Ishikawa (cell line): ENCODE results near the gene ACAA1.

Source experiments
- CEBPB ChIP-seq: IDR thresholded peaks from 2 replicates; pipeline ENCODE4 v1.6.1; 2012
- CREB1 ChIP-seq: IDR thresholded peaks from 2 replicates; pipeline ENCODE4 v1.6.1; 2012; ENCODE audit warnings: low read depth
- EGR1 ChIP-seq: IDR thresholded peaks from 2 replicates; pipeline ENCODE4 v1.6.1; 2012
- EP300 ChIP-seq: IDR thresholded peaks from 2 replicates; pipeline ENCODE4 v1.6.1; 2012; ENCODE audit warnings: borderline replicate concordance
- FOXM1 ChIP-seq: IDR thresholded peaks from 2 replicates; pipeline ENCODE4 v1.6.1; 2012; ENCODE audit warnings: low read depth, borderline replicate concordance
- MAX ChIP-seq: IDR thresholded peaks from 2 replicates; pipeline ENCODE4 v1.6.1; 2012
- NFIC ChIP-seq: IDR thresholded peaks from 2 replicates; pipeline ENCODE4 v1.6.1; 2012
- RAD21 ChIP-seq: IDR thresholded peaks from 2 replicates; pipeline ENCODE4 v1.6.1; 2012; ENCODE audit warnings: low read depth
- REST ChIP-seq: IDR thresholded peaks from 2 replicates; pipeline ENCODE4 v1.6.1; 2012; ENCODE audit warnings: low read depth, mild to moderate bottlenecking
- TAF1 ChIP-seq: IDR thresholded peaks from 2 replicates; pipeline ENCODE4 v1.6.1; 2012; ENCODE audit warnings: low read depth, mild to moderate bottlenecking
- TCF12 ChIP-seq: IDR thresholded peaks from 2 replicates; pipeline ENCODE4 v1.6.1; 2012; ENCODE audit warnings: low read depth
- TEAD4 ChIP-seq: IDR thresholded peaks from 2 replicates; pipeline ENCODE4 v1.6.1; 2012
- USF1 ChIP-seq: IDR thresholded peaks from 2 replicates; pipeline ENCODE4 v1.6.1; 2012
- YY1 ChIP-seq: IDR thresholded peaks from 2 replicates; pipeline ENCODE4 v1.6.1; 2012; ENCODE audit warnings: low read depth
- ZBTB7A ChIP-seq: IDR thresholded peaks from 2 replicates; pipeline ENCODE4 v1.6.1; 2012; ENCODE audit warnings: low read depth

Gene ACAA1

GRCh38 chr3:38117748-38118420 is 19.0 kb downstream of the ACAA1 start:
- TF ChIP-seq ZBTB7A = no peak
- TF ChIP-seq RAD21 = peak; percentile 88
- no peak for TF ChIP-seq USF1
- TF ChIP-seq EGR1 = no peak
- TF ChIP-seq MAX = 0 out of 2 replicates have a peak, but pooled peaks have one; percentile 27
- no peak for TF ChIP-seq TEAD4

GRCh38 chr3:38117163-38117716 is 19.7 kb downstream of the ACAA1 start:
- no peak for TF ChIP-seq NFIC
- TF ChIP-seq TCF12 = no peak
- peak; percentile 12; the same call in 1 of the 2 replicates for TF ChIP-seq RAD21

GRCh38 chr3:38116471-38117162 is 20.3 kb downstream of the ACAA1 start:
- TF ChIP-seq FOXM1 = no peak

GRCh38 chr3:38115645-38116427 is 21.1 kb downstream of the ACAA1 start:
- TF ChIP-seq YY1 (no peak), TAF1 (no peak), EP300 (no peak), TEAD4 (no peak), USF1 (no peak), NFIC (no peak), REST (no peak), TCF12 (no peak)

GRCh38 chr3:38114875-38115644 is 21.9 kb downstream of the ACAA1 start:
- TF ChIP-seq REST = no peak
- TF ChIP-seq RAD21 = no peak
- no peak for TF ChIP-seq FOXM1
- no peak for TF ChIP-seq MAX
- TF ChIP-seq TEAD4 = no peak
- no peak for TF ChIP-seq EP300
- TF ChIP-seq USF1 = no peak
- TF ChIP-seq CEBPB = no peak
- TF ChIP-seq ZBTB7A = no peak
- no peak for TF ChIP-seq NFIC
- no peak for TF ChIP-seq YY1
- TF ChIP-seq TAF1 = no peak
- TF ChIP-seq EGR1 = no peak
- TF ChIP-seq CREB1 = no peak
- TF ChIP-seq TCF12 = no peak
